ENCODE data around the gene MYO16.

- TF ChIP-seq HOXA7 (CRISPR knock-in tag; IDR thresholded peaks at IDR 0.05) (no peak), CBX8 (IDR thresholded peaks at IDR 0.05) (no peak)
These were observed 334.6 kb downstream of the MYO16 start for GRCh38 chr13:108963846-108964600.
